HG02588 (cell line): ENCODE data around the gene IKBKE.

Source experiments
- ATAC-seq: cut with Tn5 transposase; IDR thresholded peaks from one replicate; pipeline ENCODE4 v1.9.1; 2021; ENCODE audit warnings: mild to moderate bottlenecking, moderate library complexity; ENCODE audit not compliant: unreplicated experiment

IKBKE gene

GRCh38 chr1:206453111-206453510 lies 17.2 kb upstream of the IKBKE start:
- no peak for ATAC-seq

GRCh38 chr1:206455289-206455665 lies 15.0 kb upstream of the IKBKE start:
- no peak for ATAC-seq

GRCh38 chr1:206455666-206456344 lies 14.5 kb upstream of the IKBKE start:
- ATAC-seq = no peak

GRCh38 chr1:206456577-206457370 lies 13.5 kb upstream of the IKBKE start:
- no peak for ATAC-seq

GRCh38 chr1:206457408-206458120 lies 12.7 kb upstream of the IKBKE start:
- ATAC-seq = no peak

- no peak for ATAC-seq
These were observed 10.6 kb upstream of the IKBKE start for GRCh38 chr1:206459703-206460102.

- no peak for ATAC-seq
These were observed 9.3 kb upstream of the IKBKE start for GRCh38 chr1:206460836-206461426.

- no peak for ATAC-seq
These were observed 8.4 kb upstream of the IKBKE start for GRCh38 chr1:206461602-206462455.

GRCh38 chr1:206463137-206463536 lies 7.1 kb upstream of the IKBKE start:
- no peak for ATAC-seq

GRCh38 chr1:206463911-206464310 lies 6.4 kb upstream of the IKBKE start:
- no peak for ATAC-seq

GRCh38 chr1:206464456-206464964 lies 5.8 kb upstream of the IKBKE start:
- ATAC-seq = no peak

GRCh38 chr1:206465951-206466350 lies 4.3 kb upstream of the IKBKE start:
- no peak for ATAC-seq

GRCh38 chr1:206466840-206467649 lies 3.2 kb upstream of the IKBKE start:
- no peak for ATAC-seq

GRCh38 chr1:206467915-206468314 lies 2.4 kb upstream of the IKBKE start:
- no peak for ATAC-seq

GRCh38 chr1:206468571-206468970 lies 1.7 kb upstream of the IKBKE start:
- no peak for ATAC-seq

- no peak for ATAC-seq
These were observed 804 bp upstream of the IKBKE start for GRCh38 chr1:206469411-206469932.

GRCh38 chr1:206470692-206471414 lies 577 bp downstream of the IKBKE start:
- ATAC-seq = peak; percentile 11

- no peak for ATAC-seq
These were observed 1.1 kb downstream of the IKBKE start for GRCh38 chr1:206471415-206471801.

GRCh38 chr1:206472024-206472423 lies 1.7 kb downstream of the IKBKE start:
- no peak for ATAC-seq
